ENCODE measurements around the gene FHAD1.

DNA sequence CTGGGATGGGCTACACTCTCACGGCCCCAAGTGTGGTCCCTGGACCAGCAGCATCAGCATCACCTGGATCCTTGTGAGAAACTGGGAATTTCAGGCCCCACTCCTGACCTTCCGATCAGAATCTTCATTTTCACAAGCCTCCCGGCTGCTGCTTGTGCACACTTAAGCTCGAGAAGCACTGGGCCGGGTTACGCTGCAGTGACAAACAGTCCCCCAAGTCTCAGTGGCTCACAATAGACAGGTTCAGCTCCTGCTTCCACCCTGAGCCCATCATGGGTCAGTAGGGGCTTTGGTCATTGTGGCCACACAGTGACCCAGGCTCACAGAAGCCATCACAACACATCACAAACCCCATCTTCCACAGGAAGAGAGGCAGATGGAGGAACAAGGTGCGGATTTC is 63.5 kb downstream of the FHAD1 start:
- TF ChIP-seq POLR2A (IDR thresholded peaks at IDR 0.05; ENCODE audit: low read depth, low read length) (no peak), POLR2AphosphoS5 (IDR thresholded peaks at IDR 0.05; ENCODE audit: insufficient read depth, low read depth, low read length) (no peak)
- TF ChIP-seq, protein P1, sequence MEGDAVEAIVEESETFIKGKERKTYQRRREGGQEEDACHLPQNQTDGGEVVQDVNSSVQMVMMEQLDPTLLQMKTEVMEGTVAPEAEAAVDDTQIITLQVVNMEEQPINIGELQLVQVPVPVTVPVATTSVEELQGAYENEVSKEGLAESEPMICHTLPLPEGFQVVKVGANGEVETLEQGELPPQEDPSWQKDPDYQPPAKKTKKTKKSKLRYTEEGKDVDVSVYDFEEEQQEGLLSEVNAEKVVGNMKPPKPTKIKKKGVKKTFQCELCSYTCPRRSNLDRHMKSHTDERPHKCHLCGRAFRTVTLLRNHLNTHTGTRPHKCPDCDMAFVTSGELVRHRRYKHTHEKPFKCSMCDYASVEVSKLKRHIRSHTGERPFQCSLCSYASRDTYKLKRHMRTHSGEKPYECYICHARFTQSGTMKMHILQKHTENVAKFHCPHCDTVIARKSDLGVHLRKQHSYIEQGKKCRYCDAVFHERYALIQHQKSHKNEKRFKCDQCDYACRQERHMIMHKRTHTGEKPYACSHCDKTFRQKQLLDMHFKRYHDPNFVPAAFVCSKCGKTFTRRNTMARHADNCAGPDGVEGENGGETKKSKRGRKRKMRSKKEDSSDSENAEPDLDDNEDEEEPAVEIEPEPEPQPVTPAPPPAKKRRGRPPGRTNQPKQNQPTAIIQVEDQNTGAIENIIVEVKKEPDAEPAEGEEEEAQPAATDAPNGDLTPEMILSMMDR (IDR thresholded peaks at IDR 0.05; ENCODE audit: extremely low read depth in 1 of 2, insufficient read depth in 1 of 2, low read depth in 1 of 2, low read length in 2 of 2) = no peak

All from endothelial cell of umbilical vein (primary cell).